NCI-H2081 treated with DMSO at 0.1 percent for 48 hours (cell line): ENCODE results near the gene APOL2.
"Not testable (repeated sequence)": the region's sequence is repeated elsewhere in the genome, so short reads cannot be mapped to it uniquely, and the experiment has no call there.

ENCODE experiments used
- DNase-seq: peaks from one replicate; lab custom pipeline; 2025; lab: John Stamatoyannopoulos, UW

The APOL2 gene

GRCh38 chr22:36239401-36240171 is at the start of gene APOL2:
Gene APOL2, minus strand, starts transcription at chr22:36239527. Its CDS starts 6,365 bp downstream, at chr22:36233162.
- peak; percentile 53 for DNase-seq

GRCh38 chr22:36288571-36289405 is 49.5 kb upstream of the APOL2 start:
- DNase-seq, result no peak

- no peak for DNase-seq
Observed at GRCh38 chr22:36287881-36288515, 48.7 kb upstream of the APOL2 start.

GRCh38 chr22:36286096-36286957 is 47.0 kb upstream of the APOL2 start:
- DNase-seq, result no peak

GRCh38 chr22:36285545-36285944 is 46.2 kb upstream of the APOL2 start:
- DNase-seq, result no peak

GRCh38 chr22:36285017-36285416 is 45.7 kb upstream of the APOL2 start:
- DNase-seq, result no peak

GRCh38 chr22:36284171-36284571 is 44.8 kb upstream of the APOL2 start:
- no peak for DNase-seq

- no peak for DNase-seq
Observed at GRCh38 chr22:36282328-36282831, 43.1 kb upstream of the APOL2 start.

- DNase-seq, result no peak
Observed at GRCh38 chr22:36281781-36282327, 42.5 kb upstream of the APOL2 start.

GRCh38 chr22:36280379-36280778 is 41.1 kb upstream of the APOL2 start:
- no peak for DNase-seq

- DNase-seq, result no peak
Observed at GRCh38 chr22:36279219-36279666, 39.9 kb upstream of the APOL2 start.

- no peak for DNase-seq
Observed at GRCh38 chr22:36277482-36278291, 38.4 kb upstream of the APOL2 start.

GRCh38 chr22:36274531-36274930 is 35.2 kb upstream of the APOL2 start:
- no peak for DNase-seq

- not testable (repeated sequence) for DNase-seq
Observed at GRCh38 chr22:36271951-36272350, 32.6 kb upstream of the APOL2 start.

- DNase-seq, result not testable (repeated sequence)
Observed at GRCh38 chr22:36271231-36271630, 31.9 kb upstream of the APOL2 start.

GRCh38 chr22:36267896-36268485 is 28.7 kb upstream of the APOL2 start:
- DNase-seq, result no peak

GRCh38 chr22:36267058-36267457 is 27.7 kb upstream of the APOL2 start:
- no peak for DNase-seq

GRCh38 chr22:36263886-36264664 is 24.7 kb upstream of the APOL2 start:
- DNase-seq, result not testable (repeated sequence)

GRCh38 chr22:36263216-36263673 is 23.9 kb upstream of the APOL2 start:
- not testable (repeated sequence) for DNase-seq
